SH-SY5Y (cell line): ENCODE results near the gene PSAP.

Source experiments
- GATA2 ChIP-seq: IDR thresholded peaks from 2 replicates; pipeline ENCODE4 v1.6.1; 2011; ENCODE audit warnings: mild to moderate bottlenecking, low read depth, low read length
- GATA3 ChIP-seq: IDR thresholded peaks from 2 replicates; pipeline ENCODE4 v1.6.1; 2011; ENCODE audit warnings: low read depth, mild to moderate bottlenecking, low read length, moderate library complexity

- TF ChIP-seq GATA3 = no peak
- TF ChIP-seq GATA2 = no peak
Observed at GRCh38 chr10:71807557-71808510, 43.2 kb downstream of the PSAP start.
